Left cardiac atrium (tissue), 4 donors: ENCODE results near the gene UBXN2A. TPM values are rescaled to one million over a fixed set of nuclear protein-coding genes. Genes with fewer than 3 reads are reported as not detected.

Source experiments
- ATAC-seq, 2 donors: fragments of 200-7000 bp; cut with Tn5 transposase; one replicate each; pipeline ENCODE4 v1.9.1; 2020; ENCODE audit warnings: mild to moderate bottlenecking in 2 of 2, moderate library complexity in 2 of 2
- DNase-seq: peaks from one replicate; pipeline ENCODE4 v3.0.0-alpha.2; 2020
- intact Hi-C, 2 donors: fragments of 100-400 bp; cut with DNase I; formaldehyde crosslinking; loops; one replicate each; pipeline versions ENCODE4 v1.14.1 to v1.15.1; 2022 to 2023
- long read RNA-seq: library from polyadenylated mRNA; unstranded; transcript quantifications from one replicate; pipeline ENCODE4 v2.0.0, GENCODE V29; 2021
- total RNA-seq, 2 donors: library from RNA; stranded (reverse); fragmentation: NEBNext Ultra II Directional; extraction: Animal tissue kit (Norgen Biotek cat#: 25700); gene quantifications; one replicate each; pipeline ENCODE4 v1.2.1, GENCODE V29; 2021
- donor health status: DM: no; HTN: yes; CAD: no.
- donor health status: DM: no; HTN: yes; CAD: no; lungs with severe emphysema.
- donor health status: DM: yes; HTN: yes; CAD: no.
- donor health status: Dilated cardiomyopathy.

Gene UBXN2A, protein sequence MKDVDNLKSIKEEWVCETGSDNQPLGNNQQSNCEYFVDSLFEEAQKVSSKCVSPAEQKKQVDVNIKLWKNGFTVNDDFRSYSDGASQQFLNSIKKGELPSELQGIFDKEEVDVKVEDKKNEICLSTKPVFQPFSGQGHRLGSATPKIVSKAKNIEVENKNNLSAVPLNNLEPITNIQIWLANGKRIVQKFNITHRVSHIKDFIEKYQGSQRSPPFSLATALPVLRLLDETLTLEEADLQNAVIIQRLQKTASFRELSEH
- 10 to 100 TPM; 21.3 to 23.7 TPM for total RNA-seq
- long read RNA-seq, full-length matches to known transcripts, result 27 of 31 reads
- long read RNA-seq, partial matches to known transcripts, result 0 of 31 reads
- long read RNA-seq, other reads (novel, unspliced or antisense), result 4 of 31 reads

DNA sequence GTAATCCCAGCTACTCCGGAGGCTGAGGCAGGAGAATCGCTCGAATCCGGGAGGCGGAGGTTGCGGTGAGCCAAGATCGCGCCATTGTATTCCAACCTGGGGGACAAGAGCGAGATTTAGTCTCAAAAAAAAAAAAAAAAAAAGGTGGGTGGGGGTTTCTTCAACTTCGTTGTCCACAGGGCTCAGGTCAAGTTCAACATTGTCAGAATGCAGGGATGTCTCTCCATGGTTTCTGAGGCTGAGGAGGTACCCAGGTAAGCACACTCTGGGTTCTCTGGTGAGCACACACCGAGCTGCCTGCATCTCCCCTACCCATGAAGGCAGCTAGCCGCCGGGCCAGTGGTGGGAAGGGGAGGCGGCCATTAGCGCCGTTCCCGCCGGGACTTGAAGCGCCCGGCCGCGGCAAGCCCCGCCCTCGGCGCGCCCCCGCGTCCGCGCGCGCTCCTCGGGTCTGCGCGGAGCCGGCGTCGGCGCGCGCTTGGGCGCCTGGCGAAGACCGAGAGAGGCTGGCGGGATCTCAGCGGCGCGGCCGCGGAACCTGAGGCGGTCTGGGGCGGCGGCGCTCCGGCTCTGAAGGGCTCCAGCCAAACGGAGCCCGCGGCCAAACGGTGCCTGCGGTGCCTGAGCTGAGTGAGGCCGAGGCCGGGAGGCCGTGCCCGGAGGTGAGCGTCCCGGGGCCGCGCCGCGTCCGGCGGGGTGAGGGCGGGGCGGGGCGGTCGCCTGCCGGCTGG lies at the start of gene UBXN2A:
Gene UBXN2A (plus strand): TSS at position 477 of the 731 bp plus-strand sequence. CDS start 17,852 bp downstream, outside the sequence.
- intact Hi-C loops, result loop anchor here in 1 of 2 donors (5.0 kb wide), 1 partner anchor 137 kb away; the partner anchor contains the start of gene SF3B6
- DNase-seq (peak; percentile 78), ATAC-seq (peak; percentile 96 to 97)

DNA sequence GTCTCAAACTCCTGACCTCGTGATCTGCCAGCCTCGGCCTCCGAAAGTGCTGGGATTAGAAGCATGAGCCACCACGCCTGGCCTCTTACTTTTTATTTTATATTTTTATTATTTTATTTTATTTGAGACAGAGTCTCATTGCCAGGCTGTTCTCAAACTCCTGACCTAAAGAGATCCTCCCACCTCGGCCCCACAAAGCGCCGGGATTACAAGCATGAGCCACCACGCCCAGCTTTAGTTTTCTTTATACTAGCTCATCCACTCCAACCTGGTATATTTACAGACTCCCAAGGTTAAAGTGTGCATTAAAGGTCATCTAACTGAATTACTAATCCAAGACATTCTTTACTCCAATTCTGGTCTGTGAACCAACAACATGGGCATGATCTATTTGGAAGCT lies 40.1 kb upstream of the UBXN2A start:
- intact Hi-C loops, result no loop called here
- DNase-seq (no peak), ATAC-seq (no peak)

DNA sequence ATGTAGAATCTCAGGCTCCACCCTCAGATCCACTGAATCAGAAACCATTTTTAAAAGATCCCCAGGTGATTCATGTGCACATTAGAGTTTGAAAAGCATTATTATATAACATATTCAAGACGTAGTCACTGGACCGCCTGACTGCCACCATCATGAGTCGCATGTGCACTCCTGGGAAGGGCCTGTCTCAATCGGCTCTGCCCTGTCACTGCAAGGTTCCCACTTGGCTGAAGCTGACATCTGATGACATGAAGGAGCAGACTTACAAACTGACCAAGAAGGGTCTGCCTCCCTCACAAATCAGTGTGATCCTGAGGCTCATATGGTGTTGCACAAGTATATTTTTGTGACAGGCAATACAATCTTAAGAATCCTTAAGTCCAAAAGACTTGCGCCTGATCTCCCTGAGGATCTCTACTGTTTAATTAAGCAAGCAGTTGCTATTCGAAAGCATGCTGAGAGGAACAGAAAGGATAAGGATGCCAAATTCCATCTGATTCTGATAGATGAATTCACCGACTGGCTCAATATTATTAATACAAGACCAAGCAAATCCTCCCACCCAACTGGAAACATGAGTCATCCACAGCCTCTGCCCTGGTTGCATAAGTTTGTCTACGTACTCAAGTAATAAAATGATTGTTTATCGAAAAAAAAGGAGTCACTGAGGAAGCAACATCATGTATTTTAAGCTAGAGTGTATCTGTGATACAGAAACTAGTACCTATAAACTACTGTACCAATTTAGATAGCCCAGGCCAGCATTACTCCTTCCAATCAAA lies 39.5 kb upstream of the UBXN2A start:
- peak; percentile 34 to 59 for ATAC-seq
- intact Hi-C loops, result no loop called here
- DNase-seq, result no peak

DNA sequence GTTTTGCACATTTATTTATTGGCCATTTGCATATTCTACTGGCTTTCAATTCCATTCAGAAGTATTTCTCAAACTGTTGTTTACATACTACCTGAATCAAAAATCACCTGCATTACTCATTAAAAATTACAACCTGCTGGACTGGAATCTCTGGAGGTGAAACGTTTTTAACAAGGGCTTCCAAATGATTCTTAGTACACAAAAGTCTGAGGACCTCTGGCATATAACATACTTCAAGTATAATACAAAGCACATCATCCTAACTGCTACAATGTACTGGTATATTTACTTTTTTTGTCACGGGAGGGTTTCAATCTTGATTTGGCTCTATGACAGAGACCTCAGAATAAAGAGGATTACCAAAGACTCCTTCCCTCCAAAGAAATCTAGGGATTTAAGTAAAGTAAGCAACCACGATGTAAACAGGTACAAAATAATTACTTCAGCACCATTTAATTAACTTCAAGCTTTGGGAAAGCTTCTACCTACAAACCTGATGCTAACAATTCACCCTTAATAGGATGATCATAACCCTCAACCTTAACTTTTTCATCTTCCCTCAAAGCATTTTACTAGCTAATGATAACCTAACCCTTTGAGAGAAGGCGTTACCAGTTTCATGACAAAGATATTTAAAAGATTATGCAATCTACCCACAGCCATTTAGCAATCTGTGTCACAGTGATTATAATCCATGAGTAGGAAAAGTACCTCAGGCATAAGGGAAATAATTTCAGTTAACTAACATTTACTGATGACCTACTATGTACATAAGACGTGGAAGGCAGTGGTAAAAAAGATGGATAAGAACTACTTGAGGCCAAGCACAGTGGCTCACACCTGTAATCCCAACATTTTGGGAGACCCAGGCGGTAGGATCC lies 38.1 kb upstream of the UBXN2A start:
- ATAC-seq, result no peak
- no peak for DNase-seq
- intact Hi-C loops, result no loop called here

DNA sequence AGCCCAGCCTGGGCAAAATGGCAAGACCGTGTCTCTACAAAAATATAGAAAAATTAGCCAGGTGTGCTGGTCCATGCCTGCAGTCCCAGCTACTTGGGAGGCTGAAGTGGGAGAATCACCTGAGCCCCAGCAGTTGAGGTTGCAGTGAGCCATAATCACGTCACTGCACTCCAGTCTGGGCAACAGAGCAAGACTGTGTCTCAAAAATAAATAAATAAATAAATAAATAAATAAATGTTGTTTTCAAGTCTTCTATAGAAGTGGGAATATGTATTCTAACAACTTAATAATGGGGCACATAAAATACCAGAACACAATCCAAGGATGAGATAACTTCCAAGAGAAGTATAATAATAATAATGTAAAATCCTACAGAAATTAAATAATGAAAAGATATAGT lies 37.2 kb upstream of the UBXN2A start:
- intact Hi-C loops, result no loop called here
- ATAC-seq, result no peak
- DNase-seq, result no peak

DNA sequence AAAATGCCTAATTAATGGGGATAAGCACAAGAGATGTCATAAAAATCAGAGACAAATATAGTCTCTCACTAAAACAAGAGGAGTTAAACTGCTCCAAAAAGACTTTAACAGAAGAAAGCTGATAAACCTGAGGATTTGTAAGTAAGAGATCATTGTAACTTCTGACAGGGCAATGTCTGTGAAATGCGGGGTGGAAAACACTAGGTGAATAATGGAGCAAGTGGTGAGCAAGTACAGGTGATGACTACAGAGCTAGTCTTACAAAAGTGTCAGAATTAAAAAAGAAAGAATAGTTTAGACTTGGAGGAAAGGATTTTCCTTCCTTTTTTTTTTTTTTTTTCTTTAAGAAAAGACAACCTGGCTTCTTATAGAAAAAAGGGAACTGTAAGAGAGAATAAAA lies 36.0 kb upstream of the UBXN2A start:
- DNase-seq (no peak), ATAC-seq (peak in 1 of 2 donors; percentile 75)
- intact Hi-C loops, result no loop called here

DNA sequence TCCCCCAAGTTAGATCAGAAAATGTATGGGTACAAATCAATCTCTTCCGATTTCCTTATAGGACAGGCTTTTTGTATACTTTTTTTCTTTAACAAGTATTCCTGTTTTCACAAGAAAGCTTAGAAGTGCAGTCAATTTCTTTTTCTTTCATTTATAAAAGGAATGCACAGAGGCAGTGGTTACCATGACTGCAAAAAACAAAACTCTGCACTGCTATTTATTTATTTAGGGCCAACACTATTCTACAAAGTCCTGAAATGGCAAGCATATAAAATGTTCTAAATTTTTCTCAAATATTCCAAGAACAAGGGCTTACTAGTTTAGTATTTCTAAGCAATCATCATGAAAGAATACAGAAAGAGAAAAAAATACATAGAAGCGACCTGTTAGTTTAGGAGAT lies 35.6 kb upstream of the UBXN2A start:
- intact Hi-C loops, result no loop called here

DNA sequence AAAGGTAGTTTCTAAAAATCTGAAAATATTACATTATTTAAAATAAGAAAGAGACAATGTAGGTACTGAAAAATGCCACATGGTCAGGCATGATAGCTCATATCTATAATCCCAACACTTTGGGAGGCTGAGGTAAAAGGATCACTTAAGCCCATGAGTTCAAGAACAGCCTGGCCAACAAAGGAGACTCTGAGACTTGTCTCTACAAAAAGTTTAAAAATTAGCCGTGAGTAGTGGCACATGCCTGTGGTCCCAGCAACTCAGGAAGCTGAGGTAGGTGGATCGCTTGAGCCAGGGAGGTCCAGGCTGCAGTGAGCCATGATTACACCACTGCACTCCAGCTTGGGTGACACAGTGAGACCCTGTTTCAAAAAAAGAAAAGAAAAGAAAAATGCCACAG lies 35.1 kb upstream of the UBXN2A start:
- no peak for ATAC-seq
- no peak for DNase-seq
- intact Hi-C loops, result no loop called here

More for the DNA sequence above, 35.6 kb upstream of the UBXN2A start:
- ATAC-seq (peak in 1 of 2 donors; percentile 72), DNase-seq (no peak)

DNA sequence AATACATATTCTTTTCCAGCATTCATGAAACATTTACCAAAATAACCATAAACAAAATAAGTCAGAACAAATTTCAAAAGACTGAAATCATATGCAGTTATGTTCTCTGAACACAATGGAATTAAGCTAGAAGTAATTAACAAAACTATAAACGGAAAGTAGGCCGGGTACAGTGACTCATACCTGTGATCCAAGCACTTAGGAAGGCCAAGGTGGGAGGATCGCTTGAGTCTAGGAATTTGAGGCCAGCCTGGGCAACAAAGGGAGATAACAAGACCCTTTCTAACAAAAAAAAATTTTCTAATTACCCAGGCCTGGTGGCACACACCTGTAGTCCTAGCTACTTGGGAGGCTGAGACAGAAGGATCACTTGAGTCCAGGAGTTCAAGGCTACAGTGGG lies 28.2 kb upstream of the UBXN2A start:
- intact Hi-C loops, result no loop called here
- DNase-seq, result no peak
- no peak for ATAC-seq

DNA sequence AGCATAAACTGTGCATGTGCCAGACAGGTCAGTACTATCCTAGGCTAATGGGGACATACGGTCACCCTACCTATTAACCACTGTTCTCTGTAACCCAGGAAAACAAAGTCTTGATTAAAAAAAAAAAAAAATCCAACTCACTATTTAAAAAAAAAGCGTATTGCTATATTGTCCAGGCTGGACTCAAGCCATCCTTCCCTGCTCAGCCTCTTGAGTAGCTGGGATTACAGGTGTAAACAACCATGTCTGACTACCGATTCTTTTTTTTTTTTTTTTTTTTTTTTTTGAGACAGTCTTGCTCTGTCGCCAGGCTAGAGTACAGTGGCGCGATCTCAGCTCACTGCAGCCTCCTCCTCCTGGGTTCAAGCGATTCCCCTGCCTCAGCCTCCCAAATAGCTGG lies 24.9 kb upstream of the UBXN2A start:
- ATAC-seq, result no peak
- intact Hi-C loops, result no loop called here
- no peak for DNase-seq

DNA sequence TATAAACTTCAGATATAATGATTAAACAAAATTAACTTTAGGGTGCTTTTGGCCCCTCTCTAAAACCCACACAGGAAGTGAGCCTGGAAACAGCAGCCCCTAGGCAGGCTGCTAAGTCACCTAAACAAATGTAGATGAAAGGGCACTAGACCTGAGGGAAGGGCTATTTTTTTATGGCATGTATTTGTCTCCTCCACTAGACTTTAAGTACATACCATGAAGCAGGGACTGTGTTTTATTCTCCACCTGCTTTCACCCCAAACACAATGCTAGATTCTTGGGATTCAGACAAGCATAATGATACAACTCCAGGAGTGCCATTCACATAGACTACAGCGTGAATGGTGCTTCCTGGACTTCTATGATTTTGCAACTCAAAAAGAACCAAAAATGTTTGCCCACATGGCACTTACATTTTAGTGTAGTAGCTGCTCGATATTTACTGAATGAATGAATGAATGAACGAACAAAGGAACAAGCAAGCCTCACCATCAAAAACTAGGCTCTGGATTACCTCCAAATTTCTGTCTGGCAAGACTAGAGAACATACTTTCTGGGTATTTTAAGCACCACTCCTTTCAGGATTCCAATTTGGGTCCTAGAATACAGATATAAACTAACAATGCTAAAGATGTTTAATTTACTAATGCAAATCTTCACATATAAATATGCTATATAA lies 23.4 kb upstream of the UBXN2A start:
- intact Hi-C loops, result no loop called here
- DNase-seq, result no peak
- no peak for ATAC-seq

DNA sequence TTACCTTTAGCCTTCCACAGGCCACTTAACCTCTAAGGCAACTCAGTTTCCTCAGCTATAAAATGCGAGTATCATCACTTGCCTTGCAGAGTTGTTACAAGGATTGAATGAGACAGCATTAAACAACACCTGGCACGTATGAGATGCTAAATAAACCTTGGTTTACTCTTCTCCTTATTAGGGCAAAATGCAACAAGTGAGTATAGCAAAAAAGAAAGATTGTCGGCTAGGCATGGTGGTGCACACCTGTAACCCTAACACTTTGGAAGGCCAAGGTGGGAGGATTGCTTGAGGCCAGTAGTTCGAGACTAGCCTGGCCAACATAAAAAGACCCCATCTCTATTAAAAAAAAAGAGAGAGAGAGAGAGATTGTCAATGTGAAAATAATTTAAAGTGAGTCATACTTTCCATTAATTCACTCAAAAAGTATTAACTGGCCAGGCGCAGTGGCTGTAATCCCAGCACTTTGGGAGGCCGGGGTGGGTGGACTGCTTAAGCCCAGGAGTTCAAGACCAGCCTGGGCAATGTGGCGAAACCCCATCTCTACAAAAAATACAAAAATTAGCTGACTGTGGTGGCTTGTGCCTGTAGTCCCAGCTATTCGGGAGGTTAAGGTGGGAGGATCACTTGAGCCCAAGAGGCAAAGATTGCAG lies 21.3 kb upstream of the UBXN2A start:
- DNase-seq, result no peak
- intact Hi-C loops, result no loop called here
- no peak for ATAC-seq

DNA sequence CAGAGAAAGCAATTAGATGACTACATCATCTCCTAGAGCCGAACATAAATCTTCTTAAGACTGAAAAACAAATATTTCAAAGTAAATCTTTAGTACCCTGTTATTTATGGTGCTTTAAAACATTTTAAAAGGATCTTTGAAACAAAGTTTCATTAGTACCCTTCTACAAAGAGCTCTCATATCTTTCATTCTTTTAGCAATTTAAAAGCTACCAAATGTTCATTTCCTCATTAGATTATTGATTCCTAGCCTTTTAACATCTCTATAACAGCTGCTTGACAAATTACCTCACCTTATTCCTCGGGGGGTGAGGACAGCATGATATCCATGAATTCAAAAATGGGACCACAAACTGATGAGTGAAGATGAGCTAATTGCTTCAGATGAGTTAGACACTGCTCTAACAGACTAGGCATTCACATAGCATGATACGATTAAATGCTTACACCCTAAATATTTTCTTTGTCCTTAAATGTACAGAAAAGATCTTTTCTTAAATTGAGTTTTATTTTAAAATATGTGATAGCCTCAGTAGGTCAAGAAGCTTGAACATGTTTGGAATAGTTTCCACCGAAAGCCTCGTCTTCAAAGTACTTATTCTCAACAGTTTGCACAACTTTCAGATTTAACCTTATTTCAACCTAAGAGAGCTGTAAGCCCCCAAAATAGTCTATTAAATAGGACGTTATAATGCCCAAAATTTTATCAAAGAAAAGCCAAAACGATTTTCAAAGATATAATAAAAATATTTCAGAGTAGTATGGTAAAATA lies 15.5 kb upstream of the UBXN2A start:
- ATAC-seq, result no peak
- intact Hi-C loops, result loop anchor here in 1 of 2 donors (5.0 kb wide), 2 partner anchors 123 to 158 kb away; partner anchors contain the start of genes FKBP1B, TP53I3 and WDCP
- no peak for DNase-seq

DNA sequence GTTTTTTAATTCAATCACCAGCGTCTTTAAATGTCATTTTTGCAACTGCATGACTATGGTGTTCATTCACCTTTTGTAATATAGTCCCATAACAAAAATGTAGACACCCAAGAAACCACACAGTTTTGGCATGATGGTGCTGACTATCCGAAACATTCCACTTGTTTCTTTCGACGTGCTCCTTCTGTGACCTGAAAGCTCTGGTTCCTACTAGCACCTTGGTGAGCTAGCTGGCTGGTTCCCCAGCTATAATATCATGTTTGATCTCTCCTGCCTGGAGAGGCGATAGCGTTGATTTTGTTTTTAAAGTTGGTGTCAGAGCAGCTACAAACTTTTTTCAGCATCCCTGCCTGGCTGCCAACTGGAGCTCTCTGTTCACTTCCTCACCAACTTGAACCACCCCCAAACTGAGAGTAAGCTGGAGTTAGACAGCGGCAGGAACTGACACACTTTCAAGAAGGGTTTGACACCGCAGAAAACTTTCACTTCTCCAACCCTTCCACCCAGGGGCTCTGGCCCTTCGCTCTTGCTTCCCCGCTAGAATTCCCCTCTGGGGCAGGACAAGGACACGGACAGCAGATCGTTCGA lies 14.5 kb upstream of the UBXN2A start:
- peak; percentile 32 to 63 for ATAC-seq
- peak; percentile 37 for DNase-seq
- intact Hi-C loops, result loop anchor here in 1 of 2 donors (5.0 kb wide), 2 partner anchors 122 to 157 kb away; partner anchors contain the start of genes FKBP1B, TP53I3 and WDCP

DNA sequence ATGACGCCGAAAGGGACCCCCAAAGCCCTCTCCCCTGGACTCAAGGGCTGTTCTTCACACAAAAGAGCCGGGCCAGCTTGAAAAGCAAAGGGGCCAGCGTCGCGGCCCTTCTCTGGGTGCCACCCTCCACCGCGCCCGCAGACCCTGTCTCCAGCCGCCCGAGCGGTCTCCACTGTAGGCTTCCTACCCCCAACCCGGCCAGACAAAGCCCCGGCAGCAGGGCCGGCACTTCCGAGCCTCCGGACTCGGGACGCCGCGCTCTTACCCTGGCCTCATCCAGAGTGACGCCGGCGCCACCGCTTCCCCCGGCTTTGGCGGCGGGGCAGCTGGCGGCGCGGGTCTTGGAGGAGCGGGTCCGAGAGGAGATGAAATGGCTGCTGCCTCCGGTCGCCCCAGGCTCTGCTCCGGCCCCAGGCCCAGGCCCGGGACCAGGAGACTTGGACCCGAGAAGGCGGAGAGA lies 13.9 kb upstream of the UBXN2A start:
- peak; percentile 58 to 65 for ATAC-seq
- intact Hi-C loops, result loop anchor here in 1 of 2 donors (5.0 kb wide), 2 partner anchors 121 to 156 kb away; partner anchors contain the start of genes FKBP1B, TP53I3 and WDCP
- DNase-seq, result peak; percentile 51
